PFSK-1 (cell line): ENCODE results near the gene FAM83E.

Experiments used
- FOXP2 ChIP-seq: optimal IDR thresholded peaks from 2 replicates; pipeline ENCODE3; 2011; ENCODE audit warnings: borderline replicate concordance, control low read depth, inconsistent platforms; ENCODE audit not compliant: insufficient read depth; ENCODE audit errors: extremely low read length, extremely low read depth
- POLR2AphosphoS5 ChIP-seq: IDR thresholded peaks from 2 replicates; pipeline ENCODE4 v1.6.1; 2012; ENCODE audit warnings: low read depth, mild to moderate bottlenecking, control low read depth, low read length, moderate library complexity
- SIN3A ChIP-seq: IDR thresholded peaks from 2 replicates; pipeline ENCODE4 v1.6.1; 2012; ENCODE audit warnings: mild to moderate bottlenecking, low read length, moderate library complexity, borderline replicate concordance; ENCODE audit not compliant: insufficient read depth
- TAF1 ChIP-seq: IDR thresholded peaks from 2 replicates; pipeline ENCODE4 v1.6.1; 2012; ENCODE audit warnings: low read length, control low read depth, borderline replicate concordance; ENCODE audit not compliant: insufficient read depth
- TF ChIP-seq, protein P1 (sequence below), 2 experiments: IDR thresholded peaks; 2 replicates each; pipeline versions ENCODE4 v1.6.1 to v1.8.0; 2011 to 2012; ENCODE audit warnings: low read depth in 2 of 2, low read length in 2 of 2, control low read depth in 1 of 2, inconsistent platforms in 1 of 2, mild to moderate bottlenecking in 1 of 2, moderate library complexity in 1 of 2; ENCODE audit not compliant: insufficient read depth in 1 of 2

FAM83E gene

DNA sequence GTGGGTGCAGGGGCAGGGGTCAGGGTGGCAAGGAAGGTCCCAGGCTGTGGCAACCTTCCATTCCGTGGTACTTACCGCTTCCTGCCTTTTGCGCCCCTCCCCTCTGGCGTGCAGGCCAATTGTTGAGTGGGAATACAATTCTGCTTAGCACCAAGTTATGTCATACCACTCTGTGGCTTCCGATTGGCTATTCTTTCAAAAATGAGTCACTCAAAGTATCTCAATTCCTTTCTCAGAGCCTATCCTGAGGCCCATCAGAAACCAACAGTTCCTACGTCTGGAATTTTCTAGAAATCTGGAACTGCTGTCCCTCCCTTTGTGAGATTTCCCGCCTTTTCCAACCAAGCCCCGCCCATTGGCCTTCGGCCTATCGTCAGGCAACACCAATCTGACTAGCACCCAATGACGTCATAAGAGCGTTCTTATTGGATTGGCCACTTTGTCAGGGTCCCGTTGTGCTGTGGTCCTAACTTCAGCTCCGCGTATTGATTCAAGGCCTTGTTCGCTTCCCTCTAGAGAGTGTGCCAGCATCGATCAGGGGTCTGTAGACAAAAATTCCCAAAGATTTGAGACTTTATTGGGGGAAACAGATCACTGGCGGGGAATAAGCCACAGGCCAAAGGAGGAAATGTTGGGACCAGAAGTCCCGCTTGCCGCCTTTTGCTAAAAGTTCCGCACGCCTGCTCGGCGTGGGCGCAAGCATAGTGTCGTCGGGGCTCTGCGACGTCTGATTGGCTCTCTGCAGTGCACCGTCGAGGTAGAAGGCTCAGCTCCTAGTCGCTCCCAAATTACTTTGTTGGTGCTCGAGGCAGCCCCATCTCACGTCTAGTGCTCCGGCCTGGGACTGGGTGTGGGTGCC lies 46.2 kb upstream of the FAM83E start:
- TF ChIP-seq TAF1 = no peak
- TF ChIP-seq, protein P1, sequence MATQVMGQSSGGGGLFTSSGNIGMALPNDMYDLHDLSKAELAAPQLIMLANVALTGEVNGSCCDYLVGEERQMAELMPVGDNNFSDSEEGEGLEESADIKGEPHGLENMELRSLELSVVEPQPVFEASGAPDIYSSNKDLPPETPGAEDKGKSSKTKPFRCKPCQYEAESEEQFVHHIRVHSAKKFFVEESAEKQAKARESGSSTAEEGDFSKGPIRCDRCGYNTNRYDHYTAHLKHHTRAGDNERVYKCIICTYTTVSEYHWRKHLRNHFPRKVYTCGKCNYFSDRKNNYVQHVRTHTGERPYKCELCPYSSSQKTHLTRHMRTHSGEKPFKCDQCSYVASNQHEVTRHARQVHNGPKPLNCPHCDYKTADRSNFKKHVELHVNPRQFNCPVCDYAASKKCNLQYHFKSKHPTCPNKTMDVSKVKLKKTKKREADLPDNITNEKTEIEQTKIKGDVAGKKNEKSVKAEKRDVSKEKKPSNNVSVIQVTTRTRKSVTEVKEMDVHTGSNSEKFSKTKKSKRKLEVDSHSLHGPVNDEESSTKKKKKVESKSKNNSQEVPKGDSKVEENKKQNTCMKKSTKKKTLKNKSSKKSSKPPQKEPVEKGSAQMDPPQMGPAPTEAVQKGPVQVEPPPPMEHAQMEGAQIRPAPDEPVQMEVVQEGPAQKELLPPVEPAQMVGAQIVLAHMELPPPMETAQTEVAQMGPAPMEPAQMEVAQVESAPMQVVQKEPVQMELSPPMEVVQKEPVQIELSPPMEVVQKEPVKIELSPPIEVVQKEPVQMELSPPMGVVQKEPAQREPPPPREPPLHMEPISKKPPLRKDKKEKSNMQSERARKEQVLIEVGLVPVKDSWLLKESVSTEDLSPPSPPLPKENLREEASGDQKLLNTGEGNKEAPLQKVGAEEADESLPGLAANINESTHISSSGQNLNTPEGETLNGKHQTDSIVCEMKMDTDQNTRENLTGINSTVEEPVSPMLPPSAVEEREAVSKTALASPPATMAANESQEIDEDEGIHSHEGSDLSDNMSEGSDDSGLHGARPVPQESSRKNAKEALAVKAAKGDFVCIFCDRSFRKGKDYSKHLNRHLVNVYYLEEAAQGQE (IDR thresholded peaks at IDR 0.05; ENCODE audit: insufficient read depth in 1 of 2, low read depth in 2 of 2, low read length in 2 of 2) = no peak
- no peak for TF ChIP-seq FOXP2
- TF ChIP-seq SIN3A = no peak
- TF ChIP-seq POLR2AphosphoS5 = no peak

DNA sequence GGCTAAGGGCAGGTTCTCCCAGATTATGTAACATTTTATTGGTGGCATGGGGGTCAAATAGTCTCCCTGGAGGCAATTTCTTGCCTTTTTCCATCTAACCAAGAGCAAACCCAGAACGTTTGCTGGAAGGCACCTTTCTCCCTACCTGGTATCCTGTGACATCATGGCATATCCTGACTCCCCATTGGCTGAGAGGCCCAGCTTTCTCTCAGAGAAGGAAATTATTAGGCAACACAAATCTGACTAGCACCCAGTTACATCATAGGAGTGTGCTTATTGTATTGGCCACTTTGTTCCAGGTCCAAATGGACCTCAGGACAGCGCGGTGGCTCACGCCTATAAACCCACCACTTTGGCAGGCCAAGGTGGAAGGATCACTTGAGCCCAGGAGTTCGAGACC lies 44.9 kb upstream of the FAM83E start:
- TF ChIP-seq FOXP2 (no peak), SIN3A (no peak), TAF1 (no peak), POLR2AphosphoS5 (no peak)
- TF ChIP-seq, protein P1 (IDR thresholded peaks at IDR 0.05; ENCODE audit: insufficient read depth in 1 of 2, low read depth in 2 of 2, low read length in 2 of 2) = no peak

DNA sequence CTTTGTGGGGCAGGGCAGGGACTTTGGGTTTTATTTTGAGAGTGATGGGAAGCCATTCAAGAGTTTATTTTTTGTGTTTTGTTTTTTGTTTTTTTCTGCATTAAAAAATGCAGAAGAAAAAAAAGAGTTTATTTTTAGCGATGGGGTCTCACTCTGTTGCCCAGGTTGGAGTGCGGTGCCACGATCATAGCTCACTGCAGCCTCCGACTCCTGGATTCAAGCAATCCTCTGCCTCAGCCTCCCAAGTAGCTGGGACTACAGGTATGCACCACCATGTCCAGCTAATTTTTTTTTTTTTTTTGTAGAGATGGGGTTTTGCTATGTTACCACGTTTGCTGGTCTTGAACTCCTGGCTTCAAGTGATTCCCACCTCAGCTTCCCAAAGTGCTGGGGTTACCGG lies 43.6 kb upstream of the FAM83E start:
- TF ChIP-seq SIN3A (no peak), TAF1 (no peak), FOXP2 (no peak), POLR2AphosphoS5 (no peak)
- TF ChIP-seq, protein P1 (IDR thresholded peaks at IDR 0.05; ENCODE audit: insufficient read depth in 1 of 2, low read depth in 2 of 2, low read length in 2 of 2) = no peak

DNA sequence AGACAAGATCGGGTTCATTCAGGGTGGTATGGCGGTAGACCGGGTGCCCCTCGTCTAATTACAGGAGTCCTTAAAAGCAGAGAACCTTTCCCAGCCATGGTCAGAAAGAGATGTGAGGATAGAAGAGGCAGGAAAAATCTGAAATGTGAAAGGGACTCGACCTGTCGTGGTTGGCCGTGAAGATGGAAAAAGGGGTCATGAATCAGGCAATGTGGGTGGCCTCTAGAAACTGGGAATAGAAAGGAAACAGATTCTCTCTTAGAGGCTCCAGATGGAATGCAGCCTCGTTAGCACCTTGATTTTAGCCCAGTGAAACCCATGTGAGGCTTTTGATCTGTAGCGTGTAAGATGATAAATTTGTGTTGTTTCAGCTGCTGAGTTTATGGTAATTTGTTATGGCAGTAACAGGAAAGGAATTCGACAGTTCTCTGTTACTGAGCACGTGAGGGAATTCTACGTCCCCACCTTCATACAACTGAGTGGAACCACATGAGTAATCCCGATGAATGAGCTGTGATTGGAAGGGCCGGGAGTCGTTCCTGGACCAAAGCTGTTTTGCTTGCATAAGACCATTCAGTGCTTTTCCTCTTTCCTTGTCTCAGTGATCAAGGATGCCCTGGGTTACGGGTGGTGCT lies 42.1 kb upstream of the FAM83E start:
- TF ChIP-seq SIN3A (no peak), TAF1 (no peak), FOXP2 (no peak), POLR2AphosphoS5 (no peak)
- TF ChIP-seq, protein P1 (IDR thresholded peaks at IDR 0.05; ENCODE audit: insufficient read depth in 1 of 2, low read depth in 2 of 2, low read length in 2 of 2) = no peak
